PC-3 (cell line): ENCODE data around the gene PIAS4. TPM values are rescaled to one million over a fixed set of nuclear protein-coding genes. Genes with fewer than 3 reads are reported as not detected.

Experiments
- ATAC-seq: fragments of 200-7000 bp; cut with Tn5 transposase; 2 replicates; pipeline ENCODE4 v1.9.1; 2020; ENCODE audit warnings: mild to moderate bottlenecking, moderate library complexity
- BruUV-seq: library from RNA; stranded (reverse); fragments of 400-500 nt; replicated peaks from 2 replicates; lab custom pipeline; 2021; lab: Mats Ljungman, UMichigan
- CTCF ChIA-PET: fragments of 300-600 bp; sonication (Branson Sonifier 250); formaldehyde crosslinking; loops from one replicate; lab custom pipeline; 2022; ENCODE audit warnings: antibody characterized with exemption; lab: Charles Lee
- POLR2A ChIA-PET: fragments of 300-600 bp; sonication (Branson Sonifier 250); formaldehyde crosslinking; loops from one replicate; lab custom pipeline; 2022; ENCODE audit warnings: antibody characterized with exemption; ENCODE audit not compliant: unreplicated experiment; lab: Charles Lee
- DNase-seq: peaks from one replicate; pipeline ENCODE4 v3.0.0-alpha.2; 2015
- H2AFZ ChIP-seq: fragments of 300-600 bp; sonication (generic); 2 replicates; pipeline ENCODE4 v1.6.0; 2016; ENCODE audit warnings: antibody characterized with exemption, low read length
- H3F3A ChIP-seq: fragments of 300-600 bp; sonication (generic); one replicate; pipeline ENCODE4 v1.6.0; 2017; ENCODE audit warnings: antibody characterized with exemption, low read length, control low read depth, mild to moderate bottlenecking; ENCODE audit not compliant: unreplicated experiment
- H3K27ac ChIP-seq: fragments of 300-600 bp; sonication (generic); 2 replicates; pipeline ENCODE4 v1.5.1; 2016; ENCODE audit warnings: mild to moderate bottlenecking, low read length
- H3K27me3 ChIP-seq: fragments of 300-600 bp; sonication (generic); 2 replicates; pipeline ENCODE4 v1.6.1; 2016; ENCODE audit warnings: low read length, mixed read lengths
- H3K36me3 ChIP-seq: fragments of 300-600 bp; sonication (generic); 2 replicates; pipeline ENCODE4 v1.6.1; 2016; ENCODE audit warnings: low read depth, mixed run types, low read length, mixed read lengths
- H3K4me1 ChIP-seq: fragments of 300-600 bp; sonication (generic); 2 replicates; pipeline ENCODE4 v1.5.1; 2016; ENCODE audit warnings: low read length; ENCODE audit not compliant: insufficient read depth
- H3K4me2 ChIP-seq: fragments of 300-600 bp; sonication (generic); 2 replicates; pipeline ENCODE4 v1.6.0; 2016; ENCODE audit warnings: low read length
- H3K4me3 ChIP-seq: fragments of 300-600 bp; sonication (generic); 2 replicates; pipeline ENCODE4 v1.5.1; 2016; ENCODE audit warnings: mild to moderate bottlenecking, low read length, mixed read lengths
- H3K79me2 ChIP-seq: fragments of 300-600 bp; sonication (generic); 2 replicates; pipeline ENCODE4 v1.6.1; 2017; ENCODE audit warnings: low read length, mixed read lengths
- H3K9ac ChIP-seq: fragments of 300-600 bp; sonication (generic); 2 replicates; pipeline ENCODE4 v1.6.0; 2016; ENCODE audit warnings: mild to moderate bottlenecking, low read length
- H3K9me2 ChIP-seq: fragments of 300-600 bp; sonication (generic); replicated peaks from 2 replicates; pipeline ENCODE4 v1.6.1; 2016; ENCODE audit warnings: mixed run types, low read length, mixed read lengths
- H3K9me3 ChIP-seq: fragments of 300-600 bp; sonication (generic); 2 replicates; pipeline ENCODE4 v1.6.1; 2016; ENCODE audit warnings: low read length, mixed read lengths
- H4K20me1 ChIP-seq: fragments of 300-600 bp; sonication (generic); 2 replicates; pipeline ENCODE4 v1.6.1; 2016; ENCODE audit warnings: low read length, mixed read lengths
- CTCF ChIP-seq: fragments of 300-600 bp; sonication (generic); conservative IDR thresholded peaks from 2 replicates; pipeline ENCODE4 v1.5.1; 2017; ENCODE audit warnings: antibody characterized with exemption, low read depth, mild to moderate bottlenecking, low read length
- EZH2 ChIP-seq: fragments of 300-600 bp; sonication (generic); IDR thresholded peaks from one replicate; pipeline ENCODE4 v1.6.1; 2017; ENCODE audit warnings: antibody characterized with exemption, mild to moderate bottlenecking, low read length; ENCODE audit not compliant: unreplicated experiment
- EZH2phosphoT487 ChIP-seq: fragments of 300-600 bp; sonication (generic); IDR thresholded peaks from 2 replicates; pipeline ENCODE4 v1.6.1; 2018; ENCODE audit warnings: mild to moderate bottlenecking, antibody characterized with exemption, low read length, borderline replicate concordance
- intact Hi-C: fragments of 100-400 bp; cut with micrococcal nuclease; formaldehyde crosslinking; loops from 2 replicates; pipeline ENCODE4 v1.9.0; 2023
- total RNA-seq: library from RNA; depleted of rRNA; stranded (reverse); fragments of >200 nt; gene quantifications from 2 replicates; pipeline ENCODE4 v1.2.3, GENCODE V29; 2014

PIAS4 gene
- total RNA-seq, 1 experiment from 2014 or later = 21.0 TPM

- Histone ChIP-seq H3K4me2 (no peak overlapping the region), H3K36me3 (peaks cover 48% of the 10 kb centered on the region), H3K9me2 (no peaks in the 10 kb centered on the region), H4K20me1 (peaks cover 49% of the 10 kb centered on the region), H3F3A (peaks cover 3% of the 10 kb centered on the region), H3K4me3 (no peak overlapping the region), H2AFZ (no peak overlapping the region), H3K27me3 (no peaks in the 10 kb centered on the region), H3K27ac (no peak overlapping the region), H3K9ac (no peak overlapping the region), H3K79me2 (peaks cover 25% of the 10 kb centered on the region), H3K4me1 (no peaks in the 10 kb centered on the region), H3K9me3 (no peaks in the 10 kb centered on the region)
- no peak for ATAC-seq
- intact Hi-C loops = no loop called here
- ChIA-PET CTCF (no interaction called here), POLR2A (no interaction called here)
- TF ChIP-seq EZH2 (no peak), EZH2phosphoT487 (no peak), CTCF (no peak)
- DNase-seq = no peak
- BruUV-seq = no TSS peak
Observed at GRCh38 chr19:3975637-3976087, 31.9 kb upstream of the PIAS4 start.

- no peak for ATAC-seq
- Histone ChIP-seq H3K4me2 (no peak overlapping the region), H3K27ac (no peak overlapping the region), H3F3A (peaks cover 3% of the 10 kb centered on the region), H3K79me2 (peaks cover 34% of the 10 kb centered on the region), H3K9me2 (no peaks in the 10 kb centered on the region), H3K36me3 (peaks cover 58% of the 10 kb centered on the region), H2AFZ (no peak overlapping the region), H3K9ac (no peak overlapping the region), H3K4me1 (no peaks in the 10 kb centered on the region), H4K20me1 (peaks cover 59% of the 10 kb centered on the region), H3K9me3 (no peaks in the 10 kb centered on the region), H3K4me3 (no peak overlapping the region), H3K27me3 (no peaks in the 10 kb centered on the region)
- BruUV-seq = TSS peak; percentile 31
- no peak for DNase-seq
- TF ChIP-seq EZH2 (no peak), CTCF (no peak)
- CTCF ChIA-PET = no interaction called here
- POLR2A ChIA-PET = no interaction called here
- intact Hi-C loops = no loop called here
Observed at GRCh38 chr19:3976495-3977241, 30.9 kb upstream of the PIAS4 start.
